ENCODE measurements around the gene AKR1C2. TPM values are rescaled to one million over a fixed set of nuclear protein-coding genes. Genes with fewer than 3 reads are reported as not detected.
"Not testable (repeated sequence)": the region's sequence is repeated elsewhere in the genome, so short reads cannot be mapped to it uniquely, and the experiment has no call there.

Gene AKR1C2
- total and polyA plus RNA-seq, 9 of the 15 experiments (the other 6 are each of a cell fraction or from before 2014, with no cell fraction given) = 13.8 to 74.0 (median 30.5) TPM

DNA sequence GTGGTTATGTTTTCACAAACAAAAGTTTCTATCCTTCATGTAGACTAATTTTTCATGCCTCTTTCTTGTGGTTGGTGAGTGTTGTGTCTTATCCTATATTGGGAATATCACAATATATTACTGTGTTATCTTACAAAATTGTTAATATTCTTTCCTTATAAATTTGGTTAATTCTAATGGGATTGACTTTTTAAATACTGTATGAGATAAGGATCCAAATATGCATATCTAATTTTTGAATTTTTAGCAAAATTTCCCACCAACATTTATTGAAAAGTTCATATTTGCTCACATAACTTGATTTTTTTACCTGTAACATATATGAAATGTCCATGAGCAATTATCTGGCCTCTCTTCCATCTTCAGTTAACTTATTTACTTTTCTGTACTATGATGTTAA lies 29.3 kb downstream of the AKR1C2 start:
- H3K4me3 ChIP-seq; H3K4me1 ChIP-seq (replicated peaks in 1 of 2; ENCODE audit: control insufficient read depth in 2 of 2, insufficient read depth in 2 of 2, low read length in 2 of 2); intact Hi-C loops (cut with micrococcal nuclease); H3K27me3 ChIP-seq (ENCODE audit: control insufficient read depth in 2 of 2, insufficient read depth in 2 of 2, low read length in 2 of 2); H3K9ac ChIP-seq (ENCODE audit: insufficient read depth in 1 of 2, low read depth in 2 of 2, low read length in 2 of 2); H3K27ac ChIP-seq (ENCODE audit: extremely low read depth, low read depth, low read length); ATAC-seq; POLR2A ChIA-PET; DNase-seq (ENCODE audit: extremely low read depth in 1 of 4, low spot score in 3 of 4); H2AFZ ChIP-seq (ENCODE audit: low read depth, low read length); H3K4me2 ChIP-seq (ENCODE audit: insufficient read depth, low read length); H3K9me1 ChIP-seq (ENCODE audit: control insufficient read depth, insufficient read depth, low read length); H3K79me2 ChIP-seq (ENCODE audit: control insufficient read depth, insufficient read depth, low read length); CTCF ChIA-PET (ENCODE audit: low intra/inter-chr PET ratio); H4K20me1 ChIP-seq (replicated peaks; ENCODE audit: control insufficient read depth, insufficient read depth, low read length); H3K9me3 ChIP-seq (replicated peaks; ENCODE audit: control insufficient read depth, insufficient read depth, low read depth, low read length); in situ Hi-C loops (cut with MboI); FAIRE-seq; BruUV-seq (replicated peaks): not testable (repeated sequence)
- H3K36me3 ChIP-seq (ENCODE audit: control insufficient read depth, insufficient read depth, low read length) = peaks cover 17% of the 10 kb centered on the region; the same call in 2 of the 3 replicates

DNA sequence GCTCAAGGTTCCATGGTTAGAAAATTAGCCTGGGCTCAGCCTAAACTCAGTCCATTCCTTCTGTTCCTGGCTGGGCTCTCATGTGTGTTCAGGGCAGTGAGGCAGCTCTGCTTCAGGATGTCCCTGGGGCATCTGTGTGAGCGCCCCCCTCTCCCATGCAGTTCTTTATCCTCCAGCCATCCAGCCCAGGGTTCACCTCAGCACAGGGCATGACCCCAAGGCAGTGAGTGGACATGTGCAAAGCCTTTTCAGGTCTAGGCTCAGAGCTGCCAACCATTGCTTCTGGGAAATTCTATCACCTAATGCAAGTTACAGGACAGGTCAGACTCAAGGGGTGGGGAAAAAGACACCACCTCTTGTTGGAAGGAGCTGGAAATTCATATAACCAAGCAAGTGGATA lies 30.4 kb downstream of the AKR1C2 start:
- ATAC-seq = peak; percentile 38; the same call in 2 of the 3 replicates
- intact Hi-C loops (cut with micrococcal nuclease); H3K27ac ChIP-seq (ENCODE audit: extremely low read depth, low read depth, low read length); H2AFZ ChIP-seq (ENCODE audit: low read depth, low read length); H3K4me1 ChIP-seq (replicated peaks in 1 of 2; ENCODE audit: control insufficient read depth in 2 of 2, insufficient read depth in 2 of 2, low read length in 2 of 2); BruUV-seq (replicated peaks); FAIRE-seq; in situ Hi-C loops (cut with MboI); POLR2A ChIA-PET; H3K4me3 ChIP-seq; H3K9me1 ChIP-seq (ENCODE audit: control insufficient read depth, insufficient read depth, low read length); H3K9me3 ChIP-seq (replicated peaks; ENCODE audit: control insufficient read depth, insufficient read depth, low read depth, low read length); CTCF ChIA-PET (ENCODE audit: low intra/inter-chr PET ratio); H4K20me1 ChIP-seq (replicated peaks; ENCODE audit: control insufficient read depth, insufficient read depth, low read length); H3K4me2 ChIP-seq (ENCODE audit: insufficient read depth, low read length); DNase-seq (ENCODE audit: extremely low read depth in 1 of 4, low spot score in 3 of 4); H3K9ac ChIP-seq (ENCODE audit: insufficient read depth in 1 of 2, low read depth in 2 of 2, low read length in 2 of 2); H3K79me2 ChIP-seq (ENCODE audit: control insufficient read depth, insufficient read depth, low read length); H3K27me3 ChIP-seq (ENCODE audit: control insufficient read depth in 2 of 2, insufficient read depth in 2 of 2, low read length in 2 of 2): not testable (repeated sequence)
- 100% methylated on average over 1 of the region's 1 CpG for WGBS (ENCODE audit: insufficient coverage, low coverage, missing lambda C conversion rate)
- H3K36me3 ChIP-seq (ENCODE audit: control insufficient read depth, insufficient read depth, low read length) = peaks cover 21% of the 10 kb centered on the region; the same call in 2 of the 3 replicates

DNA sequence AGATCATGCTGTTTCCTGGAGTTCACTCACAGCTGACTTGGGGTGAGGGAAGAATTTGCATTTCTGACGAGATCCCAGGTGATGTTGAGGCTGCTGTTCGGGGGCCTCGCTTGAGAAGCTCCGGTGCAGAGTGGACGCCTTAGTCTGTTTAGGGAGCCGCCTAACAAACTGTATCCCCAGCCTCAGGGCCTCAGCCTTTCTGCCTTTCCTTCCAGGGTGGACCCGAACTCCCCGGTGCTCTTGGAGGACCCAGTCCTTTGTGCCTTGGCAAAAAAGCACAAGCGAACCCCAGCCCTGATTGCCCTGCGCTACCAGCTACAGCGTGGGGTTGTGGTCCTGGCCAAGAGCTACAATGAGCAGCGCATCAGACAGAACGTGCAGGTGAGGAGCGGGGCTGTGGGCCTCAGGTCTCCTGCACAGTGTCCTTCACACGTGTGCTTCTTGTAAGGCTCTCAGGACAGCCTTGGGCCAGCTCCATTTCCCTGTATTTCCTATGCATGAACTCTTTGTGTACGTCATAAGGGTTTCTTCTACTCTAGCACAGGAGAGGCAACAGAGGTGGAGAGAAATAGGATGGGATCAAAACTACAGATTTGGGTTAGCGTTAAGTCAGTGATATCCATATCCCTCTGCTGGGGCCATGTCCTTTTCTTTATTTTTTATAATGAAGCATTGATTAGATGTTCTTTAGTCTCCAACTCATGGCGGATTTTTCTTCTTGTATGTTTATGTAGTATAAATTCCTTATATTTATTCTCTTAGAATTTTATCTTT lies 31.1 kb downstream of the AKR1C2 start:
- 93% methylated on average over 4 of the region's 18 CpGs for WGBS (ENCODE audit: insufficient coverage, low coverage, missing lambda C conversion rate)
- FAIRE-seq = not testable (repeated sequence)

More for the DNA sequence above, 31.1 kb downstream of the AKR1C2 start:
- POLR2A ChIA-PET; H3K4me2 ChIP-seq (ENCODE audit: insufficient read depth, low read length); H3K4me3 ChIP-seq; in situ Hi-C loops (cut with MboI); DNase-seq (ENCODE audit: extremely low read depth in 1 of 4, low spot score in 3 of 4); H3K9me1 ChIP-seq (ENCODE audit: control insufficient read depth, insufficient read depth, low read length); BruUV-seq (replicated peaks); intact Hi-C loops (cut with micrococcal nuclease); H3K9me3 ChIP-seq (replicated peaks; ENCODE audit: control insufficient read depth, insufficient read depth, low read depth, low read length); H4K20me1 ChIP-seq (replicated peaks; ENCODE audit: control insufficient read depth, insufficient read depth, low read length); H3K4me1 ChIP-seq (replicated peaks in 1 of 2; ENCODE audit: control insufficient read depth in 2 of 2, insufficient read depth in 2 of 2, low read length in 2 of 2); H3K79me2 ChIP-seq (ENCODE audit: control insufficient read depth, insufficient read depth, low read length); H2AFZ ChIP-seq (ENCODE audit: low read depth, low read length); H3K27me3 ChIP-seq (ENCODE audit: control insufficient read depth in 2 of 2, insufficient read depth in 2 of 2, low read length in 2 of 2); H3K9ac ChIP-seq (ENCODE audit: insufficient read depth in 1 of 2, low read depth in 2 of 2, low read length in 2 of 2); H3K27ac ChIP-seq (ENCODE audit: extremely low read depth, low read depth, low read length); CTCF ChIA-PET (ENCODE audit: low intra/inter-chr PET ratio): not testable (repeated sequence)
- H3K36me3 ChIP-seq (ENCODE audit: control insufficient read depth, insufficient read depth, low read length) = peaks cover 21% of the 10 kb centered on the region; the same call in 2 of the 3 replicates
- peak; percentile 30 for ATAC-seq

Data from K562 (cell line).